ENCODE data around the gene GNG3.

Gene GNG3

GRCh38 chr11:62757846-62758788, 50.6 kb downstream of the GNG3 start:
- DNase-seq (ENCODE audit: low spot score) = no peak

Data from RKO (cell line).